Natural killer cell (primary cell): ENCODE measurements around the gene GBF1. TPM values are rescaled to one million over a fixed set of nuclear protein-coding genes. Genes with fewer than 3 reads are reported as not detected.
"Not testable (repeated sequence)": the region's sequence is repeated elsewhere in the genome, so short reads cannot be mapped to it uniquely, and the experiment has no call there.

Experiments
- ATAC-seq, 3 donors: fragments of 150-1000 bp in 2 of 3; fragments of 200-7000 bp in 1 of 3; cut with Tn5 transposase; 1 replicate in 1 of 3; 2 replicates in 2 of 3; pipeline ENCODE4 v1.10.0; 2021; ENCODE audit warnings: mild to moderate bottlenecking in 2 of 3, moderate library complexity in 2 of 3
- DNase-seq, 2 donors: peaks; one replicate each; pipeline versions ENCODE4 v3.0.0 to v3.0.0-alpha.2; 2013 to 2021; ENCODE audit warnings: mixed read lengths in 1 of 2
- H3K27ac ChIP-seq: one replicate; pipeline ENCODE4 v1.5.1; 2013; ENCODE audit warnings: mild to moderate bottlenecking, low read length
- H3K27me3 ChIP-seq: one replicate; pipeline ENCODE4 v1.6.1; 2013; ENCODE audit warnings: low read length; ENCODE audit not compliant: control insufficient read depth, insufficient read depth
- H3K36me3 ChIP-seq: one replicate; pipeline ENCODE4 v1.6.1; 2013; ENCODE audit warnings: low read length; ENCODE audit not compliant: control insufficient read depth, insufficient read depth
- H3K4me1 ChIP-seq: one replicate; pipeline ENCODE4 v1.6.1; 2013; ENCODE audit warnings: low read length; ENCODE audit not compliant: control insufficient read depth, insufficient read depth
- H3K4me3 ChIP-seq: one replicate; pipeline ENCODE4 v1.5.1; 2013; ENCODE audit warnings: low read length
- H3K9me3 ChIP-seq: one replicate; pipeline ENCODE4 v1.6.1; 2013; ENCODE audit warnings: low read length; ENCODE audit not compliant: control insufficient read depth, insufficient read depth
- H3K27ac Mint-ChIP-seq, 2 donors: one replicate each; pipeline ENCODE4 v1.8.0; 2022; ENCODE audit warnings: mild to moderate bottlenecking in 2 of 2, mixed read lengths in 2 of 2, moderate library complexity in 1 of 2
- H3K27me3 Mint-ChIP-seq, 2 donors: one replicate each; pipeline ENCODE4 v1.8.0; 2022; ENCODE audit warnings: low read depth in 2 of 2, mixed read lengths in 2 of 2
- H3K36me3 Mint-ChIP-seq: one replicate; pipeline ENCODE4 v1.8.0; 2022; ENCODE audit warnings: mixed read lengths
- H3K4me1 Mint-ChIP-seq, 2 donors: one replicate each; pipeline ENCODE4 v1.8.0; 2022; ENCODE audit warnings: mixed read lengths in 2 of 2
- H3K4me3 Mint-ChIP-seq: one replicate; pipeline ENCODE4 v1.8.0; 2022; ENCODE audit warnings: mild to moderate bottlenecking, moderate library complexity, mixed read lengths
- H3K9me3 Mint-ChIP-seq, 2 donors: one replicate each; pipeline ENCODE4 v1.8.0; 2022; ENCODE audit warnings: mixed read lengths in 2 of 2
- WGBS: methylation state at CpG from one replicate; pipeline ENCODE4 v1.1.7; 2013; ENCODE audit warnings: missing lambda C conversion rate; ENCODE audit not compliant: insufficient coverage; 5-methylcytosine and 5-hydroxymethylcytosine counted together
- intact Hi-C: fragments of 100-400 bp; cut with micrococcal nuclease; formaldehyde crosslinking; loops from one replicate; pipeline ENCODE4 v1.14.2; 2022
- total RNA-seq, 4 donors: library from RNA; stranded (reverse); fragments of 120-200 nt in 1 of 4; gene quantifications; one replicate each; pipeline versions ENCODE4 v1.2.3 to v1.2.4, GENCODE V29; 2013 to 2022
- TF ChIP-seq, protein P1 (sequence below): fragments of 200-600 bp; IDR thresholded peaks from one replicate; pipeline ENCODE4 v1.8.0; 2022; ENCODE audit warnings: antibody characterized with exemption

Gene GBF1
- total RNA-seq, 3 donors from 2014 or later (not counting 1 experiment from before 2014, with no cell fraction given), result 48.2 to 52.5 (median 50.9) TPM

DNA sequence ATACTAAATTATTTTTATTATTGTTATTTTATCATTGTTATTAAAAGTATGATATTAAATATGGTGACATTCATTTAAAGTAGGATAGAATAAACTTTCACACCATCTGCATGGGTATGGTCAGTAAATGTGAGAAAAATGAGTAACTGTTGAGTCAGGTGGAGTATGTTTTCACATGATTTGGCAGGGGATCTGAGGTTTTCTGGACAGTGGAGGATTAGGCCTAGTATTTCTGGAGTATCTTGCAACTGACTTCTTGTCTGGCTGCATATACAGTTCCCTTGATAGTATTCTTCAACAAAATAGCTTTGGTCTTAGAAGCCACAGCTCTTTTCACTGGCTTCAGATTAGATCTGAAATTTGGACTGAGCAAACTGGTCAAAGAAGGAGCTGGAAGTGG, 54.5 kb downstream of the GBF1 start:
- H3K9me3 ChIP-seq, result no peaks in the 10 kb centered on the region
- no peak overlapping the region for H3K4me3 Mint-ChIP-seq
- no peaks in the 10 kb centered on the region for H3K27me3 ChIP-seq
- peak overlapping the region; percentile 34 to 37 for H3K27ac Mint-ChIP-seq
- no peaks in the 10 kb centered on the region for H3K36me3 Mint-ChIP-seq
- H3K9me3 Mint-ChIP-seq, result no peaks in the 10 kb centered on the region
- ATAC-seq (peak in 2 of 3 donors; percentile 25 to 44), DNase-seq (no peak)
- TF ChIP-seq, protein P1, sequence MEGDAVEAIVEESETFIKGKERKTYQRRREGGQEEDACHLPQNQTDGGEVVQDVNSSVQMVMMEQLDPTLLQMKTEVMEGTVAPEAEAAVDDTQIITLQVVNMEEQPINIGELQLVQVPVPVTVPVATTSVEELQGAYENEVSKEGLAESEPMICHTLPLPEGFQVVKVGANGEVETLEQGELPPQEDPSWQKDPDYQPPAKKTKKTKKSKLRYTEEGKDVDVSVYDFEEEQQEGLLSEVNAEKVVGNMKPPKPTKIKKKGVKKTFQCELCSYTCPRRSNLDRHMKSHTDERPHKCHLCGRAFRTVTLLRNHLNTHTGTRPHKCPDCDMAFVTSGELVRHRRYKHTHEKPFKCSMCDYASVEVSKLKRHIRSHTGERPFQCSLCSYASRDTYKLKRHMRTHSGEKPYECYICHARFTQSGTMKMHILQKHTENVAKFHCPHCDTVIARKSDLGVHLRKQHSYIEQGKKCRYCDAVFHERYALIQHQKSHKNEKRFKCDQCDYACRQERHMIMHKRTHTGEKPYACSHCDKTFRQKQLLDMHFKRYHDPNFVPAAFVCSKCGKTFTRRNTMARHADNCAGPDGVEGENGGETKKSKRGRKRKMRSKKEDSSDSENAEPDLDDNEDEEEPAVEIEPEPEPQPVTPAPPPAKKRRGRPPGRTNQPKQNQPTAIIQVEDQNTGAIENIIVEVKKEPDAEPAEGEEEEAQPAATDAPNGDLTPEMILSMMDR, result no peak
- no peak overlapping the region for H3K27ac ChIP-seq
- no peaks in the 10 kb centered on the region for H3K4me1 ChIP-seq
- H3K27me3 Mint-ChIP-seq, result no peaks in the 10 kb centered on the region
- intact Hi-C loops, result no loop called here
- peaks cover 17 to 23% of the 10 kb centered on the region in 2 donors for H3K4me1 Mint-ChIP-seq
- H3K36me3 ChIP-seq, result no peaks in the 10 kb centered on the region
- H3K4me3 ChIP-seq, result no peak overlapping the region

DNA sequence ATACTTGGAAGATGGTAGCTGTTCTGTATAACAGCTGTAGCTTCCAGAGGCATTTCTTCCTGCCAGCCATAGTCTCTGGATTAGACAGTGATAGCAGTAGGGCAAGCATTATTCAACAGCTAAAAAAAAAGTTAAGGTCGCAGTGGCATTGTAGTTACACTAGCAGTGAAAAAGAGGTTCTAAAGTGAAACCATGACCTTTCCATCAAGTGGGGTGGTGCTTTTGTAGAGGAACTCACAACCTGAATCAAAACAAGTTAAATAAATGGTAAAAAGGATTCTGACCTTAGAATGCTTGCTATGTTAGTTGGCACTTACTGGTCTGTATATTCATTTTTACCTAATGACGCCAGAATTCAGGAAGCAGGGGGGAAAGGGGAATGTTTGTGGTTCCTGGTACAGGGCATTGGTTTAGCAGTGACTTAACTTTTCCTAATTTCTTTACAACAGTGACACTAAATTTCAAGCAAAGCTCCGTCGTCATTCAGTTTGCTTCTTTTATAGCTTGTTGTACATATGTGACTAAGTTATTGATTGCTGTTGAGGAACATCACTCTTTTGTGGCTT, 55.0 kb downstream of the GBF1 start:
- no peaks in the 10 kb centered on the region for H3K27me3 Mint-ChIP-seq
- H3K27me3 ChIP-seq, result no peaks in the 10 kb centered on the region
- peak overlapping the region; percentile 34 to 37 for H3K27ac Mint-ChIP-seq
- TF ChIP-seq, protein P1, result no peak
- H3K4me1 Mint-ChIP-seq, result peaks cover 17 to 23% of the 10 kb centered on the region in 2 donors
- no peak for ATAC-seq
- no peaks in the 10 kb centered on the region for H3K36me3 ChIP-seq
- H3K27ac ChIP-seq, result no peak overlapping the region
- no peaks in the 10 kb centered on the region for H3K4me1 ChIP-seq
- no peak for DNase-seq
- 67% methylated on average over 4 of the region's 4 CpGs for WGBS
- no peaks in the 10 kb centered on the region for H3K9me3 Mint-ChIP-seq
- H3K36me3 Mint-ChIP-seq, result no peaks in the 10 kb centered on the region
- no peak overlapping the region for H3K4me3 ChIP-seq
- H3K9me3 ChIP-seq, result no peaks in the 10 kb centered on the region
- H3K4me3 Mint-ChIP-seq, result no peak overlapping the region
- intact Hi-C loops, result no loop called here

DNA sequence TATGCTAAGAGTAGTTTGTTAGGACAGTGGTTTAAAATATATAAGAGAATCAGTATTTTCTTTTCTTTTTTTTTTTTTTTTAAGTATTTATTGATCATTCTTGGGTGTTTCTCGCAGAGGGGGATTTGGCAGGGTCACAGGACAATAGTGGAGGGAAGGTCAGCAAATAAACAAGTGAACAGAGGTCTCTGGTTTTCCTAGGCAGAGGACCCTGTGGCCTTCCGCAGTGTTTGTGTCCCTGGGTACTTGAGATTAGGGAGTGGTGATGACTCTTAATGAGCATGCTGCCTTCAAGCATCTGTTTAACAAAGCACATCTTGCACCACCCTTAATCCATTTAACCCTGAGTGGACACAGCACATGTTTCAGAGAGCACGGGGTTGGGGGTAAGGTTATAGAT, 55.6 kb downstream of the GBF1 start:
- H3K36me3 Mint-ChIP-seq, H3K27me3 ChIP-seq, DNase-seq, H3K27ac ChIP-seq, H3K36me3 ChIP-seq, H3K27me3 Mint-ChIP-seq, H3K9me3 ChIP-seq, H3K4me1 ChIP-seq, H3K9me3 Mint-ChIP-seq, H3K4me3 ChIP-seq, ATAC-seq, H3K4me3 Mint-ChIP-seq, intact Hi-C loops, H3K27ac Mint-ChIP-seq: not testable (repeated sequence)
- peaks cover 17 to 23% of the 10 kb centered on the region in 2 donors for H3K4me1 Mint-ChIP-seq
- WGBS, result 100% methylated on average over 1 of the region's 3 CpGs

DNA sequence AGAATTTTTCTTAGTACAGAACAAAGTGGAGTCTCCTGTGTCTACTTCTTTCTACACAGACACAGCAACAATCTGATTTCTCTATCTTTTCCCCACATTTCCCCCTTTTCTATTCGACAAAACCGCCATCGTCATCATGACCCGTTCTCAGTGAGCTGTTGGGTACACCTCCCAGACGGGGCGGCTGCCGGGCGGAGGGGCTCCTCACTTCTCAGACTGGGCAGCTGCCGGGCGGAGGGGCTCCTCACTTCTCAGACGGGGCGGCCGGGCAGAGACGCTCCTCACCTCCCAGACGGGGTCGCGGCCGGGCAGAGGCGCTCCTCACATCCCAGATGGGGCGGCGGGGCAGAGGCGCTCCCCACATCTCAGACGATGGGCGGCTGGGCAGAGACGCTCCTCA, 56.0 kb downstream of the GBF1 start:
- H3K27me3 ChIP-seq, H3K4me3 ChIP-seq, H3K9me3 ChIP-seq, H3K9me3 Mint-ChIP-seq, H3K36me3 ChIP-seq, H3K27ac Mint-ChIP-seq, H3K27me3 Mint-ChIP-seq, intact Hi-C loops, ATAC-seq, H3K27ac ChIP-seq, DNase-seq, H3K4me3 Mint-ChIP-seq, H3K4me1 ChIP-seq, H3K36me3 Mint-ChIP-seq: not testable (repeated sequence)
- H3K4me1 Mint-ChIP-seq, result peaks cover 17 to 23% of the 10 kb centered on the region in 2 donors
- WGBS, result 99% methylated on average over 8 of the region's 25 CpGs
